ENCODE measurements around the gene SULT1C4. TPM values are rescaled to one million over a fixed set of nuclear protein-coding genes. Genes with fewer than 3 reads are reported as not detected.

SULT1C4 gene
- total RNA-seq, 1 donor = not detected

- Histone ChIP-seq H4K20me1 (ENCODE audit: insufficient read depth, low read length) (no peaks in the 10 kb centered on the region), H3K4me1 (ENCODE audit: insufficient read depth, low read length) (no peaks in the 10 kb centered on the region), H3K36me3 (ENCODE audit: insufficient read depth, low read length) (no peaks in the 10 kb centered on the region), H3K27ac (ENCODE audit: low read depth, low read length) (no peak overlapping the region), H3K9me3 (ENCODE audit: low read depth, low read length) (no peaks in the 10 kb centered on the region), H2AFZ (ENCODE audit: low read length) (no peak overlapping the region), H3K4me2 (ENCODE audit: insufficient read depth, low read length) (no peak overlapping the region), H3K79me2 (ENCODE audit: insufficient read depth, low read length) (no peaks in the 10 kb centered on the region), H3K4me3 (ENCODE audit: insufficient read depth, low read length) (no peak overlapping the region), H3K27me3 (ENCODE audit: insufficient read depth, low read length) (no peaks in the 10 kb centered on the region)
- no peak for DNase-seq (ENCODE audit: insufficient read length, low spot score, missing footprints)
- TF ChIP-seq CTCF (IDR thresholded peaks at IDR 0.05; ENCODE audit: extremely low read depth, low read depth, low read length) = no peak
Observed at GRCh38 chr2:108388045-108388444, 10.3 kb downstream of the SULT1C4 start.

GRCh38 chr2:108390340-108390739, 12.6 kb downstream of the SULT1C4 start:
- Histone ChIP-seq H2AFZ (ENCODE audit: low read length) (no peak overlapping the region), H3K4me2 (ENCODE audit: insufficient read depth, low read length) (no peak overlapping the region), H3K4me1 (ENCODE audit: insufficient read depth, low read length) (no peaks in the 10 kb centered on the region), H3K4me3 (ENCODE audit: insufficient read depth, low read length) (no peak overlapping the region), H3K79me2 (ENCODE audit: insufficient read depth, low read length) (no peaks in the 10 kb centered on the region), H4K20me1 (ENCODE audit: insufficient read depth, low read length) (no peaks in the 10 kb centered on the region), H3K36me3 (ENCODE audit: insufficient read depth, low read length) (no peaks in the 10 kb centered on the region), H3K9me3 (ENCODE audit: low read depth, low read length) (no peaks in the 10 kb centered on the region), H3K27ac (ENCODE audit: low read depth, low read length) (no peak overlapping the region), H3K27me3 (ENCODE audit: insufficient read depth, low read length) (no peaks in the 10 kb centered on the region)
- no peak for TF ChIP-seq CTCF (IDR thresholded peaks at IDR 0.05; ENCODE audit: extremely low read depth, low read depth, low read length)
- no peak for DNase-seq (ENCODE audit: insufficient read length, low spot score, missing footprints)

- no peak overlapping the region for H3K4me2 ChIP-seq (ENCODE audit: insufficient read depth, low read length)
- no peaks in the 10 kb centered on the region for H3K79me2 ChIP-seq (ENCODE audit: insufficient read depth, low read length)
- no peaks in the 10 kb centered on the region for H3K36me3 ChIP-seq (ENCODE audit: insufficient read depth, low read length)
Observed at GRCh38 chr2:108392029-108392428, 14.3 kb downstream of the SULT1C4 start.

GRCh38 chr2:108393197-108393596, 15.4 kb downstream of the SULT1C4 start:
- TF ChIP-seq CTCF (IDR thresholded peaks at IDR 0.05; ENCODE audit: extremely low read depth, low read depth, low read length) = no peak
- H3K27ac ChIP-seq (ENCODE audit: low read depth, low read length) = no peak overlapping the region
- no peaks in the 10 kb centered on the region for H3K4me1 ChIP-seq (ENCODE audit: insufficient read depth, low read length)
- no peak for DNase-seq (ENCODE audit: insufficient read length, low spot score, missing footprints)
- no peaks in the 10 kb centered on the region for H3K79me2 ChIP-seq (ENCODE audit: insufficient read depth, low read length)
- no peaks in the 10 kb centered on the region for H4K20me1 ChIP-seq (ENCODE audit: insufficient read depth, low read length)
- H3K27me3 ChIP-seq (ENCODE audit: insufficient read depth, low read length) = no peaks in the 10 kb centered on the region
- H3K36me3 ChIP-seq (ENCODE audit: insufficient read depth, low read length) = no peaks in the 10 kb centered on the region
- H3K4me3 ChIP-seq (ENCODE audit: insufficient read depth, low read length) = no peak overlapping the region
- H3K9me3 ChIP-seq (ENCODE audit: low read depth, low read length) = no peaks in the 10 kb centered on the region
- H2AFZ ChIP-seq (ENCODE audit: low read length) = no peak overlapping the region
- no peak overlapping the region for H3K4me2 ChIP-seq (ENCODE audit: insufficient read depth, low read length)

More at GRCh38 chr2:108392029-108392428, 14.3 kb downstream of the SULT1C4 start:
- no peak for TF ChIP-seq CTCF (IDR thresholded peaks at IDR 0.05; ENCODE audit: extremely low read depth, low read depth, low read length)
- no peak for DNase-seq (ENCODE audit: insufficient read length, low spot score, missing footprints)
- no peak overlapping the region for H3K27ac ChIP-seq (ENCODE audit: low read depth, low read length)
- no peaks in the 10 kb centered on the region for H3K27me3 ChIP-seq (ENCODE audit: insufficient read depth, low read length)
- no peak overlapping the region for H2AFZ ChIP-seq (ENCODE audit: low read length)
- H4K20me1 ChIP-seq (ENCODE audit: insufficient read depth, low read length) = no peaks in the 10 kb centered on the region
- H3K4me1 ChIP-seq (ENCODE audit: insufficient read depth, low read length) = no peaks in the 10 kb centered on the region
- no peak overlapping the region for H3K4me3 ChIP-seq (ENCODE audit: insufficient read depth, low read length)
- H3K9me3 ChIP-seq (ENCODE audit: low read depth, low read length) = no peaks in the 10 kb centered on the region

Data from osteoblast (primary cell).